HepG2 (cell line): ENCODE data around the gene MRFAP1. TPM values are rescaled to one million over a fixed set of nuclear protein-coding genes. Genes with fewer than 3 reads are reported as not detected.

ENCODE experiments used
- EEA1 ChIP-seq: sonication (generic); formaldehyde crosslinking; IDR thresholded peaks from 2 replicates; pipeline ENCODE4 v1.5.1; 2020; ENCODE audit warnings: mild to moderate bottlenecking, missing genetic modification reagents, borderline replicate concordance
- MYC ChIP-seq: sonication (generic); formaldehyde crosslinking; IDR thresholded peaks from 2 replicates; pipeline ENCODE4 v1.9.0; 2021; ENCODE audit warnings: missing genetic modification reagents, borderline replicate concordance
- RBM22 ChIP-seq: fragments of 200-400 bp; formaldehyde crosslinking; optimal IDR thresholded peaks from 2 replicates; pipeline ENCODE3; 2017; ENCODE audit warnings: mild to moderate bottlenecking, low read length, moderate library complexity
- RNF219 ChIP-seq: sonication (generic); formaldehyde crosslinking; IDR thresholded peaks from 2 replicates; pipeline ENCODE4 v1.5.0; 2020; ENCODE audit warnings: mild to moderate bottlenecking, missing genetic modification reagents
- SATB2 ChIP-seq: sonication (generic); formaldehyde crosslinking; IDR thresholded peaks from 2 replicates; pipeline ENCODE4 v1.5.0; 2020; ENCODE audit warnings: missing genetic modification reagents
- ZBTB38 ChIP-seq: sonication (generic); formaldehyde crosslinking; IDR thresholded peaks from 2 replicates; pipeline ENCODE4 v1.5.1; 2020; ENCODE audit warnings: mild to moderate bottlenecking, missing genetic modification reagents
- ZFP90 ChIP-seq: sonication (generic); formaldehyde crosslinking; IDR thresholded peaks from 2 replicates; pipeline ENCODE4 v1.8.0; 2022; ENCODE audit warnings: missing genetic modification reagents, mild to moderate bottlenecking, inconsistent platforms, borderline replicate concordance
- ZNF569 ChIP-seq: sonication (generic); formaldehyde crosslinking; IDR thresholded peaks from 2 replicates; pipeline ENCODE4 v1.5.0; 2020; ENCODE audit warnings: mild to moderate bottlenecking, missing genetic modification reagents, moderate library complexity, borderline replicate concordance
- polyA plus RNA-seq, 8 experiments: library from polyadenylated mRNA; depleted of rRNA in 3 of 8; stranded (reverse) in 7 of 8; unstranded in 1 of 8; fragments of >200 nt; fragmentation: Illumina TruSeq in 4 of 8; extraction: Trizol in 4 of 8; gene quantifications; 2 replicates each; pipeline versions ENCODE4 v1.2.1 to v1.2.3, GENCODE V29; 2011 to 2016; ENCODE audit warnings: low read depth in 4 of 8, missing spikeins in 1 of 8, mixed read lengths in 1 of 8; ENCODE audit not compliant: insufficient read depth in 1 of 8
- total RNA-seq, 5 experiments: library from RNA; depleted of rRNA; stranded (reverse); fragments of >200 nt; fragmentation: Illumina TruSeq; extraction: Trizol; gene quantifications; 2 replicates each; pipeline ENCODE4 v1.2.3, GENCODE V29; 2016; ENCODE audit warnings: low read depth in 1 of 5
- TF ChIP-seq, protein P1 (sequence below): sonication (generic); formaldehyde crosslinking; IDR thresholded peaks from 2 replicates; pipeline ENCODE4 v1.4.0; 2020; ENCODE audit warnings: missing genetic modification reagents
- TF ChIP-seq, protein P2 (sequence below): sonication (generic); formaldehyde crosslinking; IDR thresholded peaks from 2 replicates; pipeline ENCODE4 v1.9.0; 2021; ENCODE audit warnings: missing genetic modification reagents, mild to moderate bottlenecking, borderline replicate concordance
- TF ChIP-seq, protein P3 (sequence below): sonication (generic); formaldehyde crosslinking; IDR thresholded peaks from 2 replicates; pipeline ENCODE4 v1.5.0; 2020; ENCODE audit warnings: mild to moderate bottlenecking, missing genetic modification reagents

MRFAP1 gene
- total and polyA plus RNA-seq, 2 of the 13 experiments (the other 11 are each of a cell fraction or from before 2014, with no cell fraction given) = 112 to 158 TPM

DNA sequence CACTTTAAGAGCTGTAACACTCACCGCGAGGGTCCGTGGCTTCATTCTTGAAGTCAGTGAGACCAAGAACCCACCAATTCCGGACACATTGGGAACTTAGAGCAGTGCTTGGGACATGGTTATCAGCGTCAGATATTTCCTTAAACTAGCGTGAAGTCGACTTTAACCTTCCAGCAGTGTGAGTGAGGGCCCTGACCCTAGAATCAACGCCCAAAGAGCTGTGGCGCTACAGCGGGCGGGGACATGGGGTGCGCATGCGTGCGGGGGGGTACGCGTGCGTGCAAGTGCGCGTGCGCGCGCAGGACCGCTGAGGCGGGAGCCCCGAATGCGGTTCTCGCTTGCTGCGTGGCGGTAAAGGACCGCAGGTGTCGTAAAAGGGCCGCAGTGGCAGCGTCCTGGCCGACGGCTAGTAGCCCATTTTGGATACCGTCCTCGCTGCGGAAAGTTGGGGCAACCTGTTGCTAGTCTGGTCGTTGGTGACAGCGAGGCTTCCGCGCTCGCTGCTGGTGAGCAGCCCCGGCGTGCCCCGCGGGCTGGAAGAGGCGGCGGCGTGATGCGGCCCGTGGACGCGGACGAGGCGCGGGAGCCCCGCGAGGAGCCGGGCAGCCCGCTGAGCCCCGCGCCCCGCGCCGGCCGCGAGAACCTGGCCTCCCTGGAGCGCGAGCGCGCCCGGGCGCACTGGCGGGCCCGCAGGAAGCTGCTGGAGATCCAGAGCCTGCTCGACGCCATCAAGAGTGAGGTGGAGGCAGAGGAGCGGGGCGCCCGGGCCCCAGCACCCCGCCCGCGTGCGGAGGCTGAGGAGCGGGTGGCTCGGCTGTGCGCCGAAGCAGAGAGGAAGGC lies 33.4 kb downstream of the MRFAP1 start (continued):
- peak; percentile 79 for TF ChIP-seq MYC
- TF ChIP-seq, protein P1, sequence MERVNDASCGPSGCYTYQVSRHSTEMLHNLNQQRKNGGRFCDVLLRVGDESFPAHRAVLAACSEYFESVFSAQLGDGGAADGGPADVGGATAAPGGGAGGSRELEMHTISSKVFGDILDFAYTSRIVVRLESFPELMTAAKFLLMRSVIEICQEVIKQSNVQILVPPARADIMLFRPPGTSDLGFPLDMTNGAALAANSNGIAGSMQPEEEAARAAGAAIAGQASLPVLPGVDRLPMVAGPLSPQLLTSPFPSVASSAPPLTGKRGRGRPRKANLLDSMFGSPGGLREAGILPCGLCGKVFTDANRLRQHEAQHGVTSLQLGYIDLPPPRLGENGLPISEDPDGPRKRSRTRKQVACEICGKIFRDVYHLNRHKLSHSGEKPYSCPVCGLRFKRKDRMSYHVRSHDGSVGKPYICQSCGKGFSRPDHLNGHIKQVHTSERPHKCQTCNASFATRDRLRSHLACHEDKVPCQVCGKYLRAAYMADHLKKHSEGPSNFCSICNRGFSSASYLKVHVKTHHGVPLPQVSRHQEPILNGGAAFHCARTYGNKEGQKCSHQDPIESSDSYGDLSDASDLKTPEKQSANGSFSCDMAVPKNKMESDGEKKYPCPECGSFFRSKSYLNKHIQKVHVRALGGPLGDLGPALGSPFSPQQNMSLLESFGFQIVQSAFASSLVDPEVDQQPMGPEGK (CRISPR knock-in tag) = peak; percentile 77
- no peak for TF ChIP-seq RBM22
- TF ChIP-seq, protein P2, sequence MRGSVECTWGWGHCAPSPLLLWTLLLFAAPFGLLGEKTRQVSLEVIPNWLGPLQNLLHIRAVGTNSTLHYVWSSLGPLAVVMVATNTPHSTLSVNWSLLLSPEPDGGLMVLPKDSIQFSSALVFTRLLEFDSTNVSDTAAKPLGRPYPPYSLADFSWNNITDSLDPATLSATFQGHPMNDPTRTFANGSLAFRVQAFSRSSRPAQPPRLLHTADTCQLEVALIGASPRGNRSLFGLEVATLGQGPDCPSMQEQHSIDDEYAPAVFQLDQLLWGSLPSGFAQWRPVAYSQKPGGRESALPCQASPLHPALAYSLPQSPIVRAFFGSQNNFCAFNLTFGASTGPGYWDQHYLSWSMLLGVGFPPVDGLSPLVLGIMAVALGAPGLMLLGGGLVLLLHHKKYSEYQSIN = no peak; the same call in 1 of the 2 replicates
- TF ChIP-seq, protein P3, sequence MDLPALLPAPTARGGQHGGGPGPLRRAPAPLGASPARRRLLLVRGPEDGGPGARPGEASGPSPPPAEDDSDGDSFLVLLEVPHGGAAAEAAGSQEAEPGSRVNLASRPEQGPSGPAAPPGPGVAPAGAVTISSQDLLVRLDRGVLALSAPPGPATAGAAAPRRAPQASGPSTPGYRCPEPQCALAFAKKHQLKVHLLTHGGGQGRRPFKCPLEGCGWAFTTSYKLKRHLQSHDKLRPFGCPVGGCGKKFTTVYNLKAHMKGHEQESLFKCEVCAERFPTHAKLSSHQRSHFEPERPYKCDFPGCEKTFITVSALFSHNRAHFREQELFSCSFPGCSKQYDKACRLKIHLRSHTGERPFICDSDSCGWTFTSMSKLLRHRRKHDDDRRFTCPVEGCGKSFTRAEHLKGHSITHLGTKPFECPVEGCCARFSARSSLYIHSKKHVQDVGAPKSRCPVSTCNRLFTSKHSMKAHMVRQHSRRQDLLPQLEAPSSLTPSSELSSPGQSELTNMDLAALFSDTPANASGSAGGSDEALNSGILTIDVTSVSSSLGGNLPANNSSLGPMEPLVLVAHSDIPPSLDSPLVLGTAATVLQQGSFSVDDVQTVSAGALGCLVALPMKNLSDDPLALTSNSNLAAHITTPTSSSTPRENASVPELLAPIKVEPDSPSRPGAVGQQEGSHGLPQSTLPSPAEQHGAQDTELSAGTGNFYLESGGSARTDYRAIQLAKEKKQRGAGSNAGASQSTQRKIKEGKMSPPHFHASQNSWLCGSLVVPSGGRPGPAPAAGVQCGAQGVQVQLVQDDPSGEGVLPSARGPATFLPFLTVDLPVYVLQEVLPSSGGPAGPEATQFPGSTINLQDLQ (CRISPR knock-in tag) = peak; percentile 30; the same call in 1 of the 2 replicates
- no peak for TF ChIP-seq SATB2 (CRISPR knock-in tag)
- no peak for TF ChIP-seq EEA1 (CRISPR knock-in tag)
- TF ChIP-seq ZNF569 (CRISPR knock-in tag) = no peak; the same call in 1 of the 2 replicates
- peak; percentile 86; the same call in 1 of the 2 replicates for TF ChIP-seq ZFP90
- TF ChIP-seq ZBTB38 = peak; percentile 83
- no peak for TF ChIP-seq RNF219 (CRISPR knock-in tag)
